Measurements from ENCODE around the gene TTBK1.

Gene TTBK1

GRCh38 chr6:43254846-43255245, 11.6 kb downstream of the TTBK1 start:
- no peak for TF ChIP-seq EP300 (IDR thresholded peaks at IDR 0.05; ENCODE audit: borderline replicate concordance)
- no peak for TF ChIP-seq FOXM1 (IDR thresholded peaks at IDR 0.05; ENCODE audit: borderline replicate concordance, low read depth)
- TF ChIP-seq TCF12 (IDR thresholded peaks at IDR 0.05; ENCODE audit: low read depth) = no peak
- TF ChIP-seq CEBPB (IDR thresholded peaks at IDR 0.05) = no peak
- no peak for TF ChIP-seq YY1 (IDR thresholded peaks at IDR 0.05; ENCODE audit: low read depth)
- no peak for TF ChIP-seq TAF1 (IDR thresholded peaks at IDR 0.05; ENCODE audit: low read depth)
- TF ChIP-seq, protein P1, sequence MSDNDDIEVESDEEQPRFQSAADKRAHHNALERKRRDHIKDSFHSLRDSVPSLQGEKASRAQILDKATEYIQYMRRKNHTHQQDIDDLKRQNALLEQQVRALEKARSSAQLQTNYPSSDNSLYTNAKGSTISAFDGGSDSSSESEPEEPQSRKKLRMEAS (IDR thresholded peaks at IDR 0.05) = no peak
- TF ChIP-seq REST (IDR thresholded peaks at IDR 0.05; ENCODE audit: low read depth) = no peak
- TF ChIP-seq CREB1 (IDR thresholded peaks at IDR 0.05; ENCODE audit: low read depth) = no peak
- no peak for TF ChIP-seq TEAD4 (IDR thresholded peaks at IDR 0.05)
- no peak for TF ChIP-seq NFIC (IDR thresholded peaks at IDR 0.05)
- TF ChIP-seq EGR1 (IDR thresholded peaks at IDR 0.05) = no peak

- TF ChIP-seq EGR1 (IDR thresholded peaks at IDR 0.05) (no peak), FOXM1 (IDR thresholded peaks at IDR 0.05; ENCODE audit: borderline replicate concordance, low read depth) (no peak), REST (IDR thresholded peaks at IDR 0.05; ENCODE audit: low read depth) (no peak), EP300 (IDR thresholded peaks at IDR 0.05; ENCODE audit: borderline replicate concordance) (no peak), USF1 (IDR thresholded peaks at IDR 0.05) (no peak)
Measured at GRCh38 chr6:43255408-43256054, 12.2 kb downstream of the TTBK1 start.

DNA sequence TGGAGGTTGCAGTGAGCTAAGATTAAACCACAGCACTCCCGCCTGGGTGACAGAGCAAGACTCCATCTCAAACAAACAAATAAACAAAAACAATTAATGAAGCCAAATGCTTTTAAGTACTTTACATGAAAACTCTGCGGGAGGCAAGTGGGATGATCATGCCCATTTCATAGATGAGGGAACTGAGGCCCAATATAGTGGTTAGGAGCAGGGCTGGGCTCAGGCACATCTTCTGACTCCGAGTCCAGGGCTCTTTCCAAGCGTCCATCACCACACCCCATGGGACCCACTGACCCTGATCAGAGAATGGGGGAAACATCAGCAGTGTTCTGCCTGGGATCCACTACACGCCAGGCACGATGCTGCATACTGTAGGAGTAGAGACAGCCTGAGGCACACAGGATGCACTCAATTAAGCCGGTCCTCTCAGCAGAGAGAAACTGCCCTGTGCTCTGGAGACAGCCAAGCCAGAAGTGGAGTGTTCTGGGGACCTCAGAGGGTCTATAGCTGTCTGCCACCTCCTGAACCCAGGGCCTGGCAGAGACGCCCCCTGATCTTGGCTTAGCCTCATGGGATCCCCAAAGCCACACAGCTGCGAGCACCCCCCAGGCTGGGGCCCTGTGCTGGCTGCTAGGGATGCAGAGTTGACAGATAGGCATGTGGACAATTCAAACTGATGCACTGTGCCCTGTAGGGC, 13.5 kb downstream of the TTBK1 start:
- TF ChIP-seq REST (IDR thresholded peaks at IDR 0.05; ENCODE audit: low read depth) = no peak
- no peak for TF ChIP-seq EGR1 (IDR thresholded peaks at IDR 0.05)
- no peak for TF ChIP-seq NFIC (IDR thresholded peaks at IDR 0.05)
- TF ChIP-seq TEAD4 (IDR thresholded peaks at IDR 0.05) = no peak

DNA sequence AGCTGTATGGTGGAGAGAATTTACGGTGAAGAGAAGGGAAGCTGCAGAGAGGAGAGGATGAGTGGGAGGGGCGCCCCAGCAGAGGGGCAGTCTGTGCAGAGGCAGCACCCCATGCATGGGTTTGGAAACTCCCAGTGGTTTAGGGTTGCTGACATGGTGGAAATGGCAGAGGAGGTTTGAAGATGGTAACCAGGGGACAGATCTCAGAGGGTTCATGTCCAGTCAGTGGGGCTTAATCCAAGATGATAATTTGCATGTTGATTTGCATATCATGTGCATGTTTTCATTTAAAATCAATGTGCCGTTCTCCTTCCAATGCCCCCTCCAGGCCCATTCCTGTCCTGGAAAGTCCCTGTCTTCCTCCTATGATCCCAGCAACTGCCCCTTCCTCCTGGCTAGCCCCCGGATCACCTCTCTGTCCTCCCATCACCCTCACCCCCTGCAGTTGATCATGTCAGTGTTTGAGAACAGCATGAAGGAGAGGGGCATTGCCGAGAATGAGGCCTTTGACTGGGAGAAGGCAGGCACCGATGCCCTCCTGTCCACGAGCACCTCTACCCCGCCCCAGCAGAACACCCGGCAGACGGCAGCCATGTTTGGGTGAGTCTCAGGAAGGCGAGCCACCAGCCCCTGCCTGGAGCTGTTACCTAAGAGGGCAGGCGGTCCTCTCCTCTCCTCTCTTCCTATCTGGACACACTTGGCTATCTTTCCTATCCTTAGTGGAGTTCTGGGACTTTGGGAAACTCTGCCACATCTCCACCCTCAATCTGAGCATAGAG, 14.3 kb downstream of the TTBK1 start:
- no peak for TF ChIP-seq CEBPB (IDR thresholded peaks at IDR 0.05)

- TF ChIP-seq TAF1 (IDR thresholded peaks at IDR 0.05; ENCODE audit: low read depth) (no peak), CREB1 (IDR thresholded peaks at IDR 0.05; ENCODE audit: low read depth) (no peak), NFIC (IDR thresholded peaks at IDR 0.05) (no peak), EP300 (IDR thresholded peaks at IDR 0.05; ENCODE audit: borderline replicate concordance) (no peak), CEBPB (IDR thresholded peaks at IDR 0.05) (no peak), YY1 (IDR thresholded peaks at IDR 0.05; ENCODE audit: low read depth) (no peak), ZBTB7A (IDR thresholded peaks at IDR 0.05; ENCODE audit: low read depth) (no peak), EGR1 (IDR thresholded peaks at IDR 0.05) (no peak)
Measured at GRCh38 chr6:43258180-43258579, 14.9 kb downstream of the TTBK1 start.

Data from Ishikawa (cell line).